SK-N-MC (cell line): Measurements from ENCODE around the gene SLFN14.
A peak's percentile ranks its signal among the peaks of the same experiment; 100 is the strongest.

Source experiments
- EZH2 ChIP-seq: fragments of 200-600 bp; sonication (generic); IDR thresholded peaks from one replicate; pipeline ENCODE4 v1.6.1; 2017; ENCODE audit warnings: antibody characterized with exemption
- POLR2AphosphoS5 ChIP-seq: IDR thresholded peaks from 2 replicates; pipeline ENCODE4 v1.6.1; 2012; ENCODE audit warnings: mild to moderate bottlenecking, low read depth, low read length, borderline replicate concordance

GRCh38 chr17:35578197-35578928 is 17.7 kb upstream of the SLFN14 start, which contains the start of gene PEX12:
- TF ChIP-seq EZH2 = no peak
- peak; percentile 94 for TF ChIP-seq POLR2AphosphoS5
